ENCODE measurements around the gene STK38. TPM values are rescaled to one million over a fixed set of nuclear protein-coding genes. Genes with fewer than 3 reads are reported as not detected.

The STK38 gene
- total and polyA plus RNA-seq, 2 of the 8 experiments (the other 6 are each of a cell fraction or from before 2014, with no cell fraction given): 8.1 to 19.8 TPM

- H3K4me3 ChIP-seq (ENCODE audit: extremely low read depth in 1 of 4, insufficient read depth in 2 of 4, low read depth in 3 of 4, low read length in 4 of 4): no peak overlapping the region
- H3K14ac ChIP-seq (ENCODE audit: insufficient read length): no peak overlapping the region
- no peak overlapping the region for H2AFZ ChIP-seq (ENCODE audit: low read length)
- H2AK5ac ChIP-seq (ENCODE audit: low read depth, low read length): no peak overlapping the region
- FAIRE-seq (no peak), DNase-seq (ENCODE audit: low read depth in 1 of 2, low spot score in 2 of 2) (no peak)
- H2BK12ac ChIP-seq (ENCODE audit: low read depth, low read length): no peak overlapping the region
- no peak overlapping the region for H3K27ac ChIP-seq (ENCODE audit: low read depth, low read length)
- peaks cover 0 to 23% of the 10 kb centered on the region in 2 experiments; a peak in 2 of 4 replicates for H3K79me2 ChIP-seq (ENCODE audit: control insufficient read depth in 1 of 2, insufficient read depth in 2 of 2, low read length in 2 of 2)
- H4K5ac ChIP-seq (ENCODE audit: insufficient read length, low read depth, low read length): no peak overlapping the region
- no peak overlapping the region for H4K91ac ChIP-seq (replicated peaks; ENCODE audit: insufficient read length, low read length)
- H4K20me1 ChIP-seq (replicated peaks in 1 of 2; ENCODE audit: control insufficient read depth in 1 of 2, insufficient read depth in 2 of 2, low read length in 2 of 2): no peaks in the 10 kb centered on the region
- H3K23me2 ChIP-seq (ENCODE audit: low read depth, low read length): no peaks in the 10 kb centered on the region
- H3K56ac ChIP-seq (replicated peaks; ENCODE audit: insufficient read length, low read depth, low read length): no peak overlapping the region
- CTCF ChIA-PET (ENCODE audit: partially characterized antibody): interaction anchor here (0.8 to 1.3 kb wide), 4 partner anchors 9 to 114 kb away, joined by 3 to 4 read pairs (median 3); no protein-coding TSS in a partner anchor
- H2BK20ac ChIP-seq (ENCODE audit: low read length): no peak overlapping the region
- H3K4ac ChIP-seq (replicated peaks; ENCODE audit: insufficient read length, low read depth, low read length): no peak overlapping the region
- H2BK15ac ChIP-seq (ENCODE audit: low read length): no peak overlapping the region
- H3K4me2 ChIP-seq (ENCODE audit: insufficient read depth in 1 of 2, low read depth in 2 of 2, low read length in 2 of 2): no peak overlapping the region
- H3K4me1 ChIP-seq (replicated peaks in 1 of 4; ENCODE audit: control insufficient read depth in 3 of 4, insufficient read depth in 4 of 4, low read length in 3 of 4): no peaks in the 10 kb centered on the region
- no peak overlapping the region for H3K18ac ChIP-seq (ENCODE audit: extremely low read depth, low read length)
- H2BK5ac ChIP-seq (ENCODE audit: low read depth, low read length): no peak overlapping the region
- H3K23ac ChIP-seq (ENCODE audit: insufficient read length): no peak overlapping the region
- no peak overlapping the region for H3K9ac ChIP-seq (replicated peaks in 1 of 4; ENCODE audit: extremely low read depth in 1 of 4, low read depth in 3 of 4, low read length in 3 of 4)
- POLR2A ChIA-PET (ENCODE audit: partially characterized antibody): interaction anchor here (1.0 to 1.4 kb wide), 4 partner anchors 9 to 130 kb away, joined by 3 to 4 read pairs (median 3); no protein-coding TSS in a partner anchor
- no peaks in the 10 kb centered on the region for H3K27me3 ChIP-seq (replicated peaks in 1 of 4; ENCODE audit: control insufficient read depth in 3 of 4, extremely low read depth in 1 of 4, insufficient read depth in 3 of 4, low read length in 3 of 4)
- 96% methylated on average over 3 of the region's 3 CpGs; no CpG with 5 or more reads in 1 of the 2 experiments for WGBS, 2 experiments (ENCODE audit: extremely low coverage in 1 of 2, insufficient coverage in 1 of 2, insufficient read length in 1 of 2, insufficient replicate concordance in 2 of 2, low coverage in 1 of 2, low lambda C conversion rate in 2 of 2, missing lambda C conversion rate in 1 of 2)
- TF ChIP-seq ATF3 (IDR thresholded peaks at IDR 0.05; ENCODE audit: insufficient read depth, low read depth, low read length) (no peak), EGR1 (IDR thresholded peaks at IDR 0.05; ENCODE audit: borderline replicate concordance, low read depth, low read length) (no peak), SIN3A (conservative IDR thresholded peaks at IDR 0.05 in 1 of 2, IDR thresholded peaks at IDR 0.05 in 1 of 2; ENCODE audit: low read depth in 1 of 2, low read length in 2 of 2) (no peak), YY1 (IDR thresholded peaks at IDR 0.05; ENCODE audit: low read depth, low read length) (no peak)
- H2BK120ac ChIP-seq (replicated peaks; ENCODE audit: low read depth, low read length): no peak overlapping the region
- peaks cover 0 to 6% (median under 1%) of the 10 kb centered on the region in 4 experiments; a peak in 2 of 8 replicates for H3K36me3 ChIP-seq (ENCODE audit: control insufficient read depth in 2 of 4, insufficient read depth in 4 of 4, low read length in 3 of 4)
- H3K9me3 ChIP-seq (ENCODE audit: insufficient read depth in 2 of 2, low read depth in 1 of 2, low read length in 1 of 2): no peaks in the 10 kb centered on the region
- no peak overlapping the region for H4K8ac ChIP-seq (ENCODE audit: extremely low read depth, insufficient read depth, low read length)
- H3K79me1 ChIP-seq (ENCODE audit: low read depth, low read length): no peaks in the 10 kb centered on the region
Measured at GRCh38 chr6:36469946-36470345, 77.3 kb downstream of the STK38 start.

Data from H1 (cell line).